WTC11 (cell line): ENCODE results near the gene PPDPF. TPM values are rescaled to one million over a fixed set of nuclear protein-coding genes. Genes with fewer than 3 reads are reported as not detected.

Source experiments
- ATAC-seq: fragments of 200-7000 bp; cut with Tn5 transposase; 2 replicates; pipeline ENCODE4 v1.10.0; 2021; ENCODE audit warnings: mild to moderate bottlenecking, moderate library complexity
- CTCF ChIA-PET: fragments of 300-600 bp; sonication (Branson Sonifier 250); formaldehyde crosslinking; loops from one replicate; lab custom pipeline; 2021; ENCODE audit warnings: antibody characterized with exemption; lab: Charles Lee
- POLR2A ChIA-PET: fragments of 350-600 bp; sonication (Branson Sonifier 250); formaldehyde crosslinking; loops from one replicate; lab custom pipeline; 2021; ENCODE audit warnings: antibody characterized with exemption; lab: Charles Lee
- DNase-seq: peaks from one replicate; pipeline ENCODE4 v3.0.0; 2021; ENCODE audit warnings: low spot score
- H3K27ac Mint-ChIP-seq: 2 replicates; pipeline ENCODE4 v1.8.0; 2021; ENCODE audit warnings: mixed read lengths
- H3K27me3 Mint-ChIP-seq: 2 replicates; pipeline ENCODE4 v1.8.0; 2021; ENCODE audit warnings: low read depth, mild to moderate bottlenecking, moderate library complexity, mixed read lengths
- H3K36me3 Mint-ChIP-seq: 2 replicates; pipeline ENCODE4 v1.8.0; 2021; ENCODE audit warnings: mixed read lengths
- H3K4me1 Mint-ChIP-seq: 2 replicates; pipeline ENCODE4 v1.8.0; 2022; ENCODE audit warnings: mixed read lengths
- H3K4me3 Mint-ChIP-seq: 2 replicates; pipeline ENCODE4 v1.8.0; 2021; ENCODE audit warnings: mild to moderate bottlenecking, moderate library complexity, mixed read lengths
- H3K9me3 Mint-ChIP-seq: 2 replicates; pipeline ENCODE4 v1.8.0; 2021; ENCODE audit warnings: mixed read lengths
- AR ChIP-seq: fragments of 250-450 bp; sonication (Bioruptor Pico); IDR thresholded peaks from 2 replicates; pipeline ENCODE4 v1.9.0; 2021; ENCODE audit warnings: mild to moderate bottlenecking
- CDX4 ChIP-seq: fragments of 250-450 bp; sonication (Bioruptor Pico); IDR thresholded peaks from 2 replicates; pipeline ENCODE4 v1.9.0; 2021; ENCODE audit warnings: moderate library complexity, mild to moderate bottlenecking, inconsistent platforms, borderline replicate concordance
- CREB1 ChIP-seq: sonication (generic); formaldehyde crosslinking; IDR thresholded peaks from 2 replicates; pipeline ENCODE4 v1.8.0; 2023; ENCODE audit warnings: mild to moderate bottlenecking, missing genetic modification reagents
- E2F1 ChIP-seq: sonication (generic); formaldehyde crosslinking; IDR thresholded peaks from 2 replicates; pipeline ENCODE4 v1.8.0; 2022; ENCODE audit warnings: mild to moderate bottlenecking, missing genetic modification reagents
- EMX1 ChIP-seq: fragments of 250-450 bp; sonication (Bioruptor Pico); IDR thresholded peaks from 2 replicates; pipeline ENCODE4 v1.8.0; 2021; ENCODE audit warnings: mild to moderate bottlenecking
- MYBL2 ChIP-seq: sonication (generic); formaldehyde crosslinking; IDR thresholded peaks from 2 replicates; pipeline ENCODE4 v1.8.1; 2023; ENCODE audit warnings: mild to moderate bottlenecking, moderate library complexity, missing genetic modification reagents
- NFATC4 ChIP-seq: fragments of 250-450 bp; sonication (Bioruptor Pico); IDR thresholded peaks from 2 replicates; pipeline ENCODE4 v1.9.0; 2021; ENCODE audit warnings: mild to moderate bottlenecking
- PRDM15 ChIP-seq: sonication (generic); formaldehyde crosslinking; IDR thresholded peaks from 2 replicates; pipeline ENCODE4 v1.8.0; 2022; ENCODE audit warnings: missing genetic modification reagents
- SMAD3 ChIP-seq: sonication (generic); formaldehyde crosslinking; IDR thresholded peaks from 2 replicates; pipeline ENCODE4 v1.8.0; 2022; ENCODE audit warnings: missing genetic modification reagents, mild to moderate bottlenecking, borderline replicate concordance
- SMAD4 ChIP-seq: sonication (generic); formaldehyde crosslinking; IDR thresholded peaks from 2 replicates; pipeline ENCODE4 v1.8.0; 2022; ENCODE audit warnings: mild to moderate bottlenecking, missing genetic modification reagents
- SOX15 ChIP-seq: fragments of 250-450 bp; sonication (Bioruptor Pico); IDR thresholded peaks from 2 replicates; pipeline ENCODE4 v1.9.0; 2021; ENCODE audit warnings: mild to moderate bottlenecking
- SP1 ChIP-seq: sonication (generic); formaldehyde crosslinking; conservative IDR thresholded peaks from 2 replicates; pipeline ENCODE4 v1.8.1; 2022; ENCODE audit warnings: missing genetic modification reagents
- TCF7 ChIP-seq: sonication (generic); formaldehyde crosslinking; IDR thresholded peaks from 2 replicates; pipeline ENCODE4 v1.8.0; 2022; ENCODE audit warnings: mild to moderate bottlenecking, low read depth, missing genetic modification reagents, moderate library complexity
- TP53 ChIP-seq: sonication (generic); formaldehyde crosslinking; IDR thresholded peaks from 2 replicates; pipeline ENCODE4 v1.8.1; 2023; ENCODE audit warnings: mild to moderate bottlenecking, missing genetic modification reagents
- ZNF138 ChIP-seq: sonication (generic); formaldehyde crosslinking; conservative IDR thresholded peaks from 2 replicates; pipeline ENCODE4 v1.8.1; 2022; ENCODE audit warnings: mild to moderate bottlenecking, moderate library complexity, missing genetic modification reagents
- total RNA-seq: library from RNA; stranded (reverse); gene quantifications from 3 replicates; pipeline ENCODE4 v1.2.3, GENCODE V29; 2021
- TF ChIP-seq, protein P1 (sequence below): sonication (generic); formaldehyde crosslinking; IDR thresholded peaks from 2 replicates; pipeline ENCODE4 v1.8.1; 2022; ENCODE audit warnings: low read depth, missing genetic modification reagents, borderline replicate concordance
- TF ChIP-seq, protein P2 (sequence below): sonication (generic); formaldehyde crosslinking; IDR thresholded peaks from 2 replicates; pipeline ENCODE4 v1.8.1; 2022; ENCODE audit warnings: low read depth, mild to moderate bottlenecking, moderate library complexity, missing genetic modification reagents, borderline replicate concordance

PPDPF gene
- total RNA-seq, 1 experiment from 2014 or later = 170 TPM

DNA sequence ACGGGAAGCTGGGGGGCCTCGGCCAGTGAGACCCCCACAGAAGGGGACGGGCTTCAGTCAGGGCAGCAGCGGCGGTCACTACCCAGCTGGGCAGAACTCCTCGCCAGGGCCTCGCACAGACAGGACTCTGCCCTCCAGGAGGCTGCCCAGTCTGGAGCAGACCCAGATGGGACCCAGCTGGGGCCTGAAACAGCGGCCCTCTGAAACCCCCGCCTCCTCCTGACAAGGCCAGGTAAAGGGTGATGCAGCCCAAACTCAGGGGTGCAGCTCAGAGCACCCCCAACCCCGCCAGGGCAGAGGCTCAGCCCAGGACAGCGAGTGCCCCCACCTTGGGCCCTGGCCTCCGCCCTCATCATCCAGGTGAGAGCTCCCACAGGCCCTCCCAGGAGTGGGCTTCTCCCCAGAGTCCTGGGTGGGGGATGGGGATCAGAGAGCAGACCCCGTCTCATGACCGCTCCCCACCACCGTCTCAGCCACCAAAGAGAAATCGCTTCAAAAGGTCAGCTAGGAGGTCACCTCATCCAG lies 23.9 kb upstream of the PPDPF start:
- Mint-ChIP-seq H3K9me3 (peaks cover 9% of the 10 kb centered on the region), H3K4me1 (peaks cover 7% of the 10 kb centered on the region), H3K36me3 (peaks cover 11% of the 10 kb centered on the region), H3K27ac (no peak overlapping the region), H3K4me3 (peak overlapping the region; percentile 52; the same call in 1 of the 2 replicates), H3K27me3 (peaks cover 37% of the 10 kb centered on the region)
- no peak for TF ChIP-seq SMAD3 (CRISPR knock-in tag)
- TF ChIP-seq ZNF138 (CRISPR knock-in tag) = no peak
- no peak for TF ChIP-seq SOX15
- no peak for TF ChIP-seq E2F1
- TF ChIP-seq EMX1 = no peak
- TF ChIP-seq, protein P1, sequence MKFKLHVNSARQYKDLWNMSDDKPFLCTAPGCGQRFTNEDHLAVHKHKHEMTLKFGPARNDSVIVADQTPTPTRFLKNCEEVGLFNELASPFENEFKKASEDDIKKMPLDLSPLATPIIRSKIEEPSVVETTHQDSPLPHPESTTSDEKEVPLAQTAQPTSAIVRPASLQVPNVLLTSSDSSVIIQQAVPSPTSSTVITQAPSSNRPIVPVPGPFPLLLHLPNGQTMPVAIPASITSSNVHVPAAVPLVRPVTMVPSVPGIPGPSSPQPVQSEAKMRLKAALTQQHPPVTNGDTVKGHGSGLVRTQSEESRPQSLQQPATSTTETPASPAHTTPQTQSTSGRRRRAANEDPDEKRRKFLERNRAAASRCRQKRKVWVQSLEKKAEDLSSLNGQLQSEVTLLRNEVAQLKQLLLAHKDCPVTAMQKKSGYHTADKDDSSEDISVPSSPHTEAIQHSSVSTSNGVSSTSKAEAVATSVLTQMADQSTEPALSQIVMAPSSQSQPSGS (CRISPR knock-in tag) = no peak
- TF ChIP-seq AR (CRISPR knock-in tag) = no peak
- TF ChIP-seq CDX4 (CRISPR knock-in tag) = no peak
- no peak for TF ChIP-seq PRDM15
- no peak for TF ChIP-seq TP53
- TF ChIP-seq TCF7 (CRISPR knock-in tag) = no peak
- TF ChIP-seq SP1 = no peak
- TF ChIP-seq NFATC4 = no peak
- no peak for TF ChIP-seq SMAD4
- no peak for TF ChIP-seq CREB1 (CRISPR knock-in tag)
- TF ChIP-seq, protein P2, sequence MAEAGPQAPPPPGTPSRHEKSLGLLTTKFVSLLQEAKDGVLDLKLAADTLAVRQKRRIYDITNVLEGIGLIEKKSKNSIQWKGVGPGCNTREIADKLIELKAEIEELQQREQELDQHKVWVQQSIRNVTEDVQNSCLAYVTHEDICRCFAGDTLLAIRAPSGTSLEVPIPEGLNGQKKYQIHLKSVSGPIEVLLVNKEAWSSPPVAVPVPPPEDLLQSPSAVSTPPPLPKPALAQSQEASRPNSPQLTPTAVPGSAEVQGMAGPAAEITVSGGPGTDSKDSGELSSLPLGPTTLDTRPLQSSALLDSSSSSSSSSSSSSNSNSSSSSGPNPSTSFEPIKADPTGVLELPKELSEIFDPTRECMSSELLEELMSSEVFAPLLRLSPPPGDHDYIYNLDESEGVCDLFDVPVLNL = no peak
- TF ChIP-seq MYBL2 = no peak
- ATAC-seq = peak; percentile 4; the same call in 1 of the 2 replicates
- ChIA-PET POLR2A (interaction anchor here (0.8 kb wide), 2 partner anchors 30 to 583 kb away, joined by 3 read pairs; partner anchors contain the start of gene OPRL1), CTCF (interaction anchor here (0.6 to 3.4 kb wide), 62 partner anchors 8 to 834 kb away, joined by 3 to 50 read pairs (median 5); partner anchors contain the start of genes COL20A1, HELZ2, KCNQ2 and PPDPF)
- no peak for DNase-seq
